Stimulated activated CD8-positive, alpha-beta memory T cell treated with anti-CD3 and anti-CD28 coated beads, Interleukin-2, amount 100 ng/mL, for 1 hour (primary cell): ENCODE measurements around the gene HOXA7.

Experiments used
- DNase-seq, 2 donors: peaks; one replicate each; pipeline ENCODE4 v3.0.0-alpha.2; 2020; ENCODE audit warnings: low read depth in 2 of 2

HOXA7 gene

DNA sequence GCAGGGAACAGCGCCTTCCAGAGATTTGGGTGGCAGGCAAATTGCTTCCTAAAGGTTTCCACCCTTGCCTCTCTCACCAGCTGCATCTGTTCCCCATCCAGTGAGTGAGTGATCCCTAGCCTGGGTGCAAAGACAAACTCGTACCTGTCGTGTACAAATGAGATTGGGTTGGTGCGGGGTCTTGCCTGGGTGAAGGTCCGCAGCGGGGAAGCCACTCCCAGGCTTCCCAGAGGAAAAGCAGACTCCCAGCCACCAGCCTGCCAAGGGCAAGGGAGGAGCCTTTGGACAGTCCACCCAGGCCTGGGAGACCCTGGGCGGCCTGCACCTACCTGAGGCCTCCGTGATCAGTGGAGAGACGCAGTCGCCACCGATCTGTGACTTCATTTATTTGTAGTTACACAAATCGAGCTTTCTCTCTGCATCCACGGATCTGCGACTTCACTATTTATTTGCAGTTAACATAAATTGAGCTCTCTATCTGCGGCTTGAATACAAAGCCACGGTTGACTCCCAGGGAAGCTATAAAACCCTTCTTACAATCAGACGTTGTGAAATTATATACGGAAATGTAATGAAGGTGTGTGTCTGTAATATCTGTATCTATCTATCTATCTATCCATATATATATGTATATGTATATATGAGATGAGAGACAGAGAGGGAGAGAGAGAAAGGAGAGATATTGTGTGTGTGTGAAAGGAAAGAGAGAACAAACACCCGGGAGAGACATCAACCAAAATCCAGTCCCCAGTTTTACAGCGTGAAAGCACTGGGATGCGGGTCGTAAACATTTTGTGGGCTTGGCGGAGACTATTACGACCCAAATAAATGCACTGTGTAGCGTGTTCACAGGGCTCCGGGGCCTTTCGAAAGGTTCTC lies 3.0 kb upstream of the HOXA7 start:
- DNase-seq, result no peak

DNA sequence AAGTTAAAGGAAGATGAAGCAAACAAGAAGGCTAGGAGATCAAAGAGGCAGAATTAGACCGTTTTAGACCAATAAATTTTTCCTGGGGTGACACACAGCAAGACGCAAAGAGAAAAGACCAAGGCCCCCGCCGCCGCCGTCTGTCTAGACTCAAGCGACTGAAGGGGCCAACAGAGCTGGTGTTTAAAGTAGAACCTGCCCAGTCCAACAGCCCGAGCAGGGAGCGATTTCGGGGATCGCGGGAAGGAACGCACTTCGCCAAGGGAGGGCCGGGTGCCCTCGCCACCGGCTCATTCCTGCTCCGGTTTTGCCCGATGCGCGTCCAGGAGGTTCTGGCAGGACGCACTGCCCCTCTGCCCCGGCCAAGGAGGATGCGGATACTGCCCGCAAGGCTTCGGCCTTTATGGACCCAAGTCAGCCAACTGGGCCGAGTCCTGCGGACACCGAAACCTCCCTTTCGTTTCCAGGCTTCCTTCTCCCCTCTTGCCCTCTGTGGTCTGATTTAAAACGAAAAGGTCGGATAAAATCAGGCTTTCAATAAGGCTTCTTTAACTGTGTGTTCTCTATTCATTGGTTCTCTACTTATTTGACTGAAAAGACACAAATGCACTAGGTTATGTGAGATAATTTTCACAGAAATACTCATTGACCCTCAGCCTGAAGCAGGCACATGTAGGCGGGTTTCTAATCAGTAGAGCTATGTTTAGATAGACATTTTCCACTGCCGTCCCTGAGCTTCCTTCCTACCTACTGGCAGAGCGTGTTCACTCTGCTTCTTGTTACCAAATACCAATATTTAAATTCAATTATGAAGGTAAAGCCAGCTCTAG lies 2.2 kb upstream of the HOXA7 start:
- DNase-seq, result no peak

DNA sequence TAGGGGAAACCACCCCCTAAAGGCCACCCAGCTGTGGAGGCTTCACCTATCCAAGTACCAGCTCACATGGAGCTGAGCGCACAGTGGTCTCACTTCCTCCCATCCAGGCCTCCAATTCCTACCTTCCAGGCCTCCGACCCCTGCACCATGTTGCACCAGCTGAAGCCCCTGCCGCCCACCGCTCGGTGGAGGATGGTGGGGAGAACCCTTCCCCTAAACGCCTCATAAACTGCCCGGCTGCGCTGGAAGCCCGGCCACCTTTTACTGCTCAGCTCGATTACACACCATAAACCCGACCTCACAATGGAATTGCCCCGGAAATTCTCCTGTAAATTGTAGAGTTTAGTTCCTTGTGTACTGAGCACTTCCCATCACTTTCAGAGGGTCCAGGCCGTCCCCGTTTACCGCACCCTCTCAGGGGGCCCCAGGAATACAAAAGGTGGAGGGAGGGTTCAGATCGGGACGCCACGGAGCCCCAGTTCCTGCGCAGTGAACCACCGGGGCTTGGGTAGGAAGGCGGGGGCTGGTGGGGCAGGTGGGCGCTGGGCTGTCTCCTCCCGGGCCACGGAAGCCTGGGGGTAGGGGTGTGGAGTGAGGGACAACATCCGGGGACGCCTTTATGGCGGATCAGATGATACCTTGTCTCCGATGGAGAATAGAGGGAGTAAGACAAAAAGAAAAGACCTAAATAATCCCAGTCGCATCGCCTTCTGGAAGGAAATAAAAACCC lies 1.4 kb upstream of the HOXA7 start:
- no peak for DNase-seq

DNA sequence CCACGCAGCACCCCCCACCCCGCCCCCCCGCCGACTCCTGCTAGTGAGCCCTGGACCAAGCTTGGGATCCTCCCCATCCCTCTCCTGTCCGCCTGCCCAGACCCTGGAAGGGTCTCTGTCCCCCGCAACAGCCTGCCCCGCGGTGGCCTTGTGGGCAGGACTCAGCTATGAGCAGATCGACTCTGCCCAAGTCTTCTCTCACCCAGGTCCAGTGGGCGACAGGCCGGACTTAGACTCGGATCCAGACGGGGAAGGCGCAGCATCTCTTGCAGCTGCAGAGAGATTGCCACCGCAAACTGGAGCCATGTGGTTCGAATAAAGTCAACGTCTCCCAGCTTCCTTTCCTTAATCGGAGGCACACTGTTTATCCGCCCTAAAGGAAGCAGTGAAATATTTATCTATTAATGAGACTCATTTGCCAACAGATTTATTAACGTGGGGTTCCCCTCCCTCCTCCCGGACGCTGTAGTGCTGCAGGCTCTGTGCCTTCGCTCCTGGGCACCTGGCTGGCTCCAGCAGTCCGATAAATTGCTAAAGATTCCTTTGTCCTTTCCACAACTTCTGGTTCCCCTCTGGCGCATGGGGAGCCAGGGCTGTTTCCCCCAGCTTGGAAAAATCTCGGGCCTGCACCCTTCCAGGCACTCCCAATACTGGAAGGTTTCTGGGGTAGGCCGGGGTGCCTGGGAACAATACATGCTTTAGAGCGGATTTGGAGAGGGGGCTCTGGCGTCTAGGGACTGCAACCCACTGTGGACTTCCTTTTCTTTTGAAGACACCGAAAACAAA lies 634 bp upstream of the HOXA7 start:
- DNase-seq, result no peak

DNA sequence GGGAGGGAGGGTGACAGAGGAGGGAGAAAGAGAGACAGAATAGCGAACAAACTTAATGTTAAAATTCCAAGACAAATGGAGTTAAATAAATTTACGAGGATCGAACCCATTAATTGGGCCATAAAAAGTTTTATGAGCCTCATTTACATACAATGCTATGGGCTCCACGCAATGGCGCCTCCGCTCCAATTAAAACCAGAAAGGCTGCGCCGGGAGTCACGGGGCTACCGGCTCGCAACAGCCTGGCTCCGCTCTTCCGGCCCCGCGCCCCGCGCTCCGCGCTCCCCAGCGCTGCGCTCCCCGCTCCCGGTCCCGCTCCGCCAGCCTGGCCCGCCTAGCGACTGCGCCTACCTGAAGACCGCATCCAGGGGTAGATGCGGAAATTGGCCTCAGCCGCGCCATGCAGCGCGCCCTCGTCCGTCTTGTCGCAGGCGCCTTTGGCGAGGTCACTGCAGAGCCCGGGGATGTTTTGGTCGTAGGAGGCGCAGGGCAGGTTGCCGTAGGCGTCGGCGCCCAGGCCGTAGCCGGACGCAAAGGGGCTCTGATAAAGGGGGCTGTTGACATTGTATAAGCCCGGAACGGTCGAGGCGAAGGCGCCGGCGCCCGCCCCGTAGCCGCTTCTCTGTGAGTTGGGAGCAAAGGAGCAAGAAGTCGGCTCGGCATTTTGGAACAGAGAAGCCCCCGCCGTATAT lies 513 bp downstream of the HOXA7 start:
- no peak for DNase-seq

DNA sequence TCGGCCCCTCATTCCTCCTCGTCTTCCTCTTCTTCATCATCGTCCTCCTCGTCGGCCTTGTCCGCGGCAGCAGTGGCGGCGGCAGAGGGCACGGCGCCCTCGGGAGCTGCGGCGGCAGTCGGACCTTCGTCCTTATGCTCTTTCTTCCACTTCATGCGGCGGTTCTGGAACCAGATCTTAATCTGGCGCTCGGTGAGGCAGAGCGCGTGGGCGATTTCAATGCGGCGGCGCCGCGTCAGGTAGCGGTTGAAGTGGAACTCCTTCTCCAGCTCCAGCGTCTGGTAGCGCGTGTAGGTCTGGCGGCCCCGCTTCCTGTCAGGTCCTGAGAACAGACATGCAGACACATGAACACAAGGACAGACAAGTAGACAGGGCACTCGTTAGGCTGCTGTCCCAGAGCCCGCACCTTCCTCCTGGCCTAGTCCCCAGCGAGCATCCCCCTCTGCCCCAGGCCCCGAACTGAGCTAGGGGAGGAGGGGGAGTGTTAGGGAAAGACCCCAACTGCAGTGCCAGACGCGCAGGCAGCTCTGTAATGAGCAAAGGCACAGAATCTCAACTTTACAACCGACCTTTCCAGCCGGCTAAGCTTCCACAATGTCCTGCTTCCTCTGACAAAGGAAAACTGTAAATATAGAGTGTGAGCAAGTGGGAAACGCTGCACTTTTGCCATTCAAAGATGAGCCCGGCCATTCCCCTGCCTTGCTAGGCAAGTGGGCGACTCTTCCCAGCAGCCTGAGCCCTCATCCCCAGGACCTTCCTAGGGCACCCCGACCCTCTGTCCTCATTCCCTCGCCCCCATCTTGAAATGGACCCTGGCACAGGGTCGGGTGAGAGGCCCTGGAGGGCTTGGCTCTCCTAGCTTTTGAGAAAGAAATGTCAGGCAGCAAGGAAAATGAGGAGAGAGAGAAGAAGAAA lies 1.3 kb downstream of the HOXA7 start:
- no peak for DNase-seq

DNA sequence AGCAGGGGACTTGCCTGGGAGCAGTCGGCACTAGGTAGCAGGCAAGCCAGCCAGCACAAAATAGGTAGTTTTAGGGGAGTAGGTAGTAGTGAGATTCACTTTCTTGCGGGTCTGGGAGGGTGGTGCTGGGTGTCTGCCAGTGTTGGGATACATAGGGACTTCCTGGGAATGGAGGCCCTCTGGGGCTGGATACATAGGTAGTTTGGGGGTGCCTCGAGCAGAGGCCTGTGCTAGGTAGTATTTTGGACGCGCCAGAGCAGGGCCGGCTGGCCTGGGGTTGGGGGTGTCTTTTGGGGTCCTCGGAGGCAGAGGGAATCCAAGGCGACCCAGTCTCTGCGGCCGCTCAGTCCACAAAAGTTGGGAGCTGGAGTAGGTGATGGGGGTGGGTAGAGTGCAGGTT lies 2.1 kb downstream of the HOXA7 start:
- DNase-seq, result no peak

DNA sequence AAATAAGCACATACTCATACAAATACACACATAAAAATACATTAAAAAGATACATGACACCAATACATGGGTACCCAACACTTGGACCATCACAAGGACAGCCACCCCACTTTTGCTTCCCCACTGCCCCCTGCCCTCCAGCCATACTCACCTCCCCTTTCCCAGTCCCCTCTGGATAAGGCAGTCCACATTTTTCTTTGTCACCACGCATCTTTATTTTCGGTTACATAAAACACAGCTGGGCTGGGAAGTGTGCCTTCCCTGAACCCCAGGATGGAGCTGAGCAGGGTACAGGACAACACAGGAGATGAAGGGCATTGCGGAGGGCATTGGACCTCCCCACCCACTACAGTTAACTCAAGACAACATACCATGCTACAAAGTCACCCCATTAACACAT lies 2.9 kb downstream of the HOXA7 start:
- DNase-seq, result no peak

DNA sequence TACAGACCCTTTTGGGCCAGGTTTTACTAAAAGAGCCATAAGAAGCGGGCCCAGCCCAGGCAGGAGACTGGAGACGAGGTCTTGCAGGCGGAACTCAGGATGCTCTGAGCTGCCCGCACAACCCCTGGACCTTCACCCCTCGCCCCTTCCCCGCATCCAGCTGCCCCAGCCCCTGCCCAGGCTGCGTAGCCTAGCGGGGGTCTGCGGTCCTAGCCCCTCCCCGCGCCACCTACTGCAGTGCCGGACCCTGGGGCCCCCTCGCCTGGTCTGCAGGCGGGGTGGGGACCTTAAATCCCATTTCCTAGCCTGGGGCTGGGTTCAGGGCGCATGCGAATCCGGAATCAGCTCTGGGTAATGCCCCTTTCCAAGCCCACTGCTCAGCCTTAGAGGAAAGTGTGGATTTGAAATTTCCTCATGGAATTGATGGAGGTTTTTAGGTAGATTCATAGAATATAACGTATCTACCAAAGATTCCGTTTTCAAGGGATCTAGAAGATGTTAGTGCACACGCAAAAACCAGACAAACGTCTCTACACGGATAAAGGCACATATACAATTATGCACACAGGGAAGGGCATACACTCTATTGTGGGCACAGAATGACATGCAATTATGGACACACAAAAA lies 3.5 kb downstream of the HOXA7 start:
- DNase-seq, result no peak

DNA sequence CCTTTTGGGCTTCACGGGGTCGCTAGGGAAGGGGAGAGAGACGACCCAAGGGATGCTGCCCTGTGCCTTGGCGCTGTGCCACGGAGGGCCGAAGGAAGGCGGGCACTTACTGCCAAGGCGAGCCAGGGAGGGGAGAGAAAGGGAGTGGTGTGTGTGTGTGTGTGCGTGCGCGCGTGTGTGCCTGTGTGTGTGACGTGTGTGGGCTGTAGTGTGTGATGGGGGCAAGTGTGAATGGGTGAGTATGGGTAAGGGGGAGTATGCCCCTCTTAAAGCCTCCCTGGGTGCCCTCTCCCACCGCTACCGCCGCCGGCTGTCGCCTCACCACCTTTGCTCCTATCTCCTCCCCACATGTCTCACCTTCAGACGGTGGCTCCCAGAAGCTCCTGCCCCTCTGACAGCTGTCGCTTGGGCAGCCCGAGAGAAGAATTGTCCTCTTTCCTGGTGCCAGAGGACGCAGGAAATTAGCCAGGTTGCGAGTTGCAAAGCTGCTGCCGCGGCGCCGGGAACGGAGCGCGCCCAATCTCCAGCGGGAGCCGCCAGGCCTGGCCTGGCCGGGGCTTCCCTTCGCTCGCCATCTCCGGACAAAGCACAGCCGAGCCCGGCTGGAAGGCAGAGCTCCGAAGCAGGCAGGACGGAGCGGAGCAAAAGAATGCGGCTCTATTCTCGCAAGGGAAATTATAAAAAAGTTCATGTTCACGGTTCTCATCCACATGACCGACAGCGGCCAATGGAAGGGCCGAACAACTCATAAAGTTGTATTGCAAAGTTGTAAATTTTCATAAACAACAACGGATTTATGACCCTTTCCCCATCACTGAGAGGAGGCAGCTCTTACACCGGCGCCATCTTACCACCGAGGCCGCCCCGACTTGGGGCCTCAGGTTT lies 4.3 kb downstream of the HOXA7 start, which contains the start of gene HOXA3:
Gene HOXA3 (minus strand): TSS at position 653 of the 885 bp plus-strand sequence. CDS start 41,943 bp downstream, outside the sequence.
- DNase-seq, result no peak

DNA sequence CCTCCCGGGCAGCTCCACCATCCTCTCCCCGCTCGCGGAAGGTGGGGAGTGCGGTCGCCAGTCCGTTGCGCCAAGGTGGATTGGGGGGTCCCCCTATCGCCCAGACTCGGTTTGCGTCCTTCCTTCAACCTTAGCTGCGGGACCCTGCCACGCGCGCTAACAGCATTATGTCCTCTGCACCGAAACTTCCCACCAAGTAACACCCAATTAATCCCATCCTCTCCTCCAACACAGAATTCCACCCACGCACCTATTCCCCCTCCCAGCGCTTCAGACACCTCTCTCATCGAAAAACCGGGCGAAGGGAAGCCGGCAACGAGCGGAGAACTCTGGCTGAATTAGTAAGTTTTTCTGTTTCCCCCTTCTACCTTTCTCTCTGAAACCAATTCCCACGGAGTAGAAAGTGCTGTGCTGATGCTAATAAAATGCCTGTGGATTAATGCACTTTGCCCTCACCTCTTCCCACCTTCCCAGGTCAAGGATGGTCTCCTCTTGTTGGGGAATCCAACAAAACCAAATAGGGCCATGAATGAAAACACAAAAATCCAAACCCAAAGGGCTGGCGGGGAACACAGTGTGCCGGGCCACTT lies 5.0 kb downstream of the HOXA7 start:
- no peak for DNase-seq

DNA sequence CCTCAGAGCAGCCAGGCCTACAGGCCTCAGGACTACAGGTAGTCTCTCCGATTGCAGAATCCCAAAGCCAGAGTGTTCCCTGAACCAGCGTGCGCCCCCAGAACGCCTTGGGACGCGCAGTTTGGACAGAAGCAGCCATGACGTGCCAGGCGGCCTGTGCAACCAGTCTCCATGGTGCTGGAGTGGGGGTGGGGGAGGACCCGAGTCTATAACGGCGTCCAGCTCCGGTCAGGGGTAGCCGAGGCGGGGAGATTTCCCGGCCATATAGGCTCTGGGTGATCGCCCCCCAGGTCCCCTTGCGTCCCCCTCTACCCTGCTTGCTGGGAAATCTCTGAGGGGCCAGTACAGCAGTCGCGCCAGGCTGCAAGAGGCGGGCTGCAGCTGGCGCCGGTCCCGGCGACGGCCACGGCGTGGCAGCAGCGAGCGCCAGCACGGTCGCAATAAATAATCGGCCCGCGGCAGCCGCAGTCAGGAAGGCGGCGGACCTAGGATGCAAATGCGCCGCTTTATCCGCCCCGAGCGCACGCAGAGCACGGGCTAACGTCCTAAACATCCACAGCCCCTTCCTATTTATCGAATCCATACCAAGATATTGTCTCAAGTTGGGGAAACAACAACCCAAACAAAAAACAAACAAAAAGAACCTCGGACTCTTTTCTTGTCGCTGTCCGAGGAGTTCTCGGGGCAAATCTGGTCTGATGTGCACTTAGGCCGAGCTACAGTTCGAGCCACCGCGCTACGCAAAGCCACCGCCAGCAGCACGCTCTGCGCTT lies 5.7 kb downstream of the HOXA7 start:
- peak in 1 of 2 donors; percentile 40 for DNase-seq

DNA sequence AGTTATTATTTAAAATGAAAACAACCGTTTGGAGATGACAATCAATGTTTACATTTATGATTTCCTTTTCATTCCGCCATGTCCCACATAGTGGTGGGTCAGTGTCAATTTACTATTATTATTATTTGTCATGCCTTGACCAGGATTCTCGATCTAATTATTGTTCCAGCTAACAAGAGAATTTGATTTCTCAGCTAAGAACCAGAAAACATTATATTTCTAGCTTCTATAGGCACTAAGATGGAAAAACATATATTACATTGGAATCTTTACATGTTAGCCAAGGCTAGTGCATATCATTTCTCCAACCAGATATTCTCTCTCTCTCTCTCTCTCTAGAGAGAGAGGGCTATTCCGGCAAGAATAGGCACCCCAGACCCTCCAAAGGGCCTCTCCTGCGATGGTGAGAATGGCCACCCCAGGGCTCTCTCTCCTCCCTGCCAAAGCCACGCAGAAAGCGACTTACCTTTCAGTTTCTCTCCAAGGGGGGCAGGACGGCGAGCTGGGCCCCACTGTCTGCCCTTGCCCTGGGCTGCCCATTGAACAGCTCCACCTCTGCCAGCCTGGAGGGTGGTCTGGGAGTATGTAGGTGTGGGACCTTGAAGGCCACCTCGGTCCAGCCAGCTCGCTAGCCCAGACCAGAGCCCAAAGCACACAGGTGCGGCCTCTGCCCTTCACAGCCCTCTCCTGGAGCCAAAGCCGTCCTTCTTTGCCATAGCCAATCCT lies 6.5 kb downstream of the HOXA7 start:
- no peak for DNase-seq

DNA sequence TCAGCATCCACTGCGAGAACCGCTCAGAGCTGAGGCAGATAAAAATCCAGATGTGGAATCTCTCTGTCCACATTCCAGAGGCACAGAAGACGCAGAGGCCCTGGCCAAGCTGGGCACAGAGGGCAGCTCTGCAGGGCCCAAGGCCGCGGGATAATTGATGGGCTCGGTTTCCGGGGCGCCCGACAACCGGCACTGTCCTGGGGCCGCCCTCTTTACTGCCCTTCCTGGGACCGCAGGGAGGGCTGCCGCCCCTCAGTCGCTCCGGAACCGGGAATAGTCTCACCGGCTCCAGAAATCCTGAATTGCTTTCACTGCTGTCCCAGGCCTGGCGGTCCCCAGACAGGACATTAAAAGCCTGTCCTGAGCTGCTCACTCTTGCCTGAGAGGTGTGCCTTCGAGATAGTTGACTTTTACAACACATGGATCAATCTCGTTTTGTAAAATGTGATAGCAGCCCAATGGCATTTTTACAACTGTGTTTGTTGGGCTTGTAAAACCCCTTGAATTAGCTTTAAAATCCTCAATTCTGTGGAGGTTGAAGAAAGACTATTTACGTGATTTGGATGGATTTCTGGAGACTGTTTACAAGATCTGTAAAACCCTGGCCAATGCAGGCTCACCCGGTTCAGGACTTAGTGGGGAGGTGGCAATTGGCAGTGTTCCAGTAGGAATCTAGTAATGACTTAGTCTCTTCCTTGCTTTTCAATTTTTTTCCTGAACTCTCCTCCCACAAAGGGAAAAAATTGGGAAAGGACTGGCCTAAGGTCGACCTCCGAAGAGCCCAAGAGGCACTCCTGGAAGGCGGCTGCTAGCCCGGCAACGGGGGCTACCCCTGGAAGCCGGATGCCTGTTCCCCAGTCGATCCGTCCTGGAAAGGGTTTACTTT lies 7.5 kb downstream of the HOXA7 start:
- no peak for DNase-seq

DNA sequence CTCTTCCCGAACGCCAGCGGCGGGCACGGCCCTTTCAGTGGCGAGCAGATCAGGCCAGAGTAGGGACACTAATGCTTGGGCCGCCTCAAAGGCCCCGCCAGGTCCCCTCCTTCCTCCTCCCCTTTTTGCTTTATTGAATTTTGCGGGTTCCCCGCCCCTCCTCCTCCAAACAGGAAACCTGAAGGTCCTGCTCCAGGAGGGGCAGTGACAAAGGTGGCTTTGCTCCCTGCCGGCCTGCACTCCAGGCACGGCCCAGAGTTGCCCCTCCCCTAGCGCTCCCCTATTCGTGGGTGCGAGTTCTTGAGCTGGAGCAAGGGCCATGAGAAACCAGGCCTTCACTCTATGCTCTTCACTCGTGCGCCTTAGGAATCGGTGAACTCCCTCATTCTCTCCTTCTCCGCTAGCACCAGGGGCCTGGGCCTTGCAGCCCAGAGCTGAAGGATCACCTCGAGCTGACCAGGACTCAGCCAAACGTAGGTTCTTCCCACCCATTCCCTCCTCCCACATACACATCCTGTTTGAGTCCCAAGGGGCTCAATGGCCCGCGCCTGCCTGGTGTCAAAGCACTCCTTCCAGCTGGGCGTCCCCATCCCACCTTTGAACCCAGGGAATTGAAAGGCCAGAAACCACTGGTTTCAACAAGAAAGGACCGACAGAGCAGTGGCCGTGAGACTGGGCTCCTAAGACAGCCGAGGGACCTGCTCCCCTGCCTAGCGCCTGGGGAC lies 8.3 kb downstream of the HOXA7 start:
- no peak for DNase-seq
